Renal cortex interstitium (tissue), 15 donors: Measurements from ENCODE around the gene ULK1. TPM values are rescaled to one million over a fixed set of nuclear protein-coding genes. Genes with fewer than 3 reads are reported as not detected.

Experiments
- DNase-seq, 11 donors: peaks; one replicate each; pipeline ENCODE4 v3.0.0-alpha.2; 2013; ENCODE audit warnings: low read depth in 9 of 11, low spot score in 4 of 11; ENCODE audit errors: extremely low read depth in 1 of 11
- long read RNA-seq, 16 experiments: transcript quantifications; one replicate each; lab custom pipeline, GENCODE V29; 2026
- polyA plus RNA-seq, 3 donors: library from polyadenylated mRNA; unstranded; fragments of 120-200 nt; gene quantifications; one replicate each; pipeline ENCODE4 v1.2.1, GENCODE V29; 2013; ENCODE audit not compliant: insufficient read length in 3 of 3

Gene ULK1
- polyA plus RNA-seq = 10 to 100 TPM; 23.7 to 44.8 (median 37.8) TPM
- long read RNA-seq, donor 1 = 0 reads
- long read RNA-seq, donor 2, partial matches to known transcripts = 17 of 18 reads
- long read RNA-seq, donor 2, other reads (novel, unspliced or antisense) = 0 of 18 reads
- long read RNA-seq, donor 3, partial matches to known transcripts = 0 of 1 reads
- long read RNA-seq, donor 3, other reads (novel, unspliced or antisense) = 0 of 1 reads
- long read RNA-seq, donor 4 = 0 reads
- long read RNA-seq, donor 5 = 0 reads
- long read RNA-seq, donor 6, partial matches to known transcripts = 0 of 2 reads
- long read RNA-seq, donor 6, other reads (novel, unspliced or antisense) = 0 of 2 reads
- long read RNA-seq, donor 7, partial matches to known transcripts = 0 of 1 reads
- long read RNA-seq, donor 7, other reads (novel, unspliced or antisense) = 0 of 1 reads
- long read RNA-seq, donor 8, full-length matches to known transcripts = 5 of 12 reads
- long read RNA-seq, donor 8, partial matches to known transcripts = 7 of 12 reads
- long read RNA-seq, donor 8, other reads (novel, unspliced or antisense) = 0 of 12 reads
- long read RNA-seq, donor 9 = 0 reads
- long read RNA-seq, donor 10, partial matches to known transcripts = 0 of 3 reads
- long read RNA-seq, donor 10, other reads (novel, unspliced or antisense) = 0 of 3 reads
- long read RNA-seq, donor 11, partial matches to known transcripts = 6 of 6 reads
- long read RNA-seq, donor 11, other reads (novel, unspliced or antisense) = 0 of 6 reads
- long read RNA-seq, donor 12, partial matches to known transcripts = 0 of 1 reads
- long read RNA-seq, donor 12, other reads (novel, unspliced or antisense) = 0 of 1 reads
- long read RNA-seq, donor 13 = 0 reads
- long read RNA-seq, donor 14 = 0 reads
- long read RNA-seq, donor 15, partial matches to known transcripts = 22 of 24 reads
- long read RNA-seq, donor 15, other reads (novel, unspliced or antisense) = 0 of 24 reads
- long read RNA-seq, donor 16, full-length matches to known transcripts = 4 of 14 reads
- long read RNA-seq, donor 16, partial matches to known transcripts = 5 of 14 reads
- long read RNA-seq, donor 16, other reads (novel, unspliced or antisense) = 5 of 14 reads

- peak; percentile 61 to 90 (median 84) for DNase-seq
Observed at GRCh38 chr12:131894313-131894860, at the start of gene ULK1. TSS of gene ULK1 (plus strand) at chr12:131894622. CDS start at chr12:131895002, 380 bp downstream.

DNA sequence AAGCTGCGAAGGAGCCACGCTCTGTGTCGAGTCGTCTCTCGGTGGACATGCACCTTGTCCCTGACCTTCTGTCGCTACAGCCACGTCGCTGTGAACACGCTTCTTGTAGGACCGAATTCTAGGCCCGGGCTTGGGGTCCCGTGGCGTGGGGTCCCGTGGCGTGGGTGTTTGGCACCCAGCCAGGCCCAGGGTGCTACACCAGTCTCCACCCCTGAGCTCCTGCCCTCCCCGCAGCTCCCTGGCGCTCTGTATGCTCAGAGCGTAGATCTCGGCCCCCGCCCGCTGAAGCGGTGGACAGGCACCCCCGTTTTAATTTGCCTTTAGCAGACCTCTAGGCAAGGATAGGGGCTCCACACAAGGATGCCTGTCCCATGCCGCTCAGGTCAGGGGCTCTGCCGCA is 49.8 kb upstream of the ULK1 start:
- no peak for DNase-seq

GRCh38 chr12:131845121-131845520 is 49.3 kb upstream of the ULK1 start:
- DNase-seq = no peak

DNA sequence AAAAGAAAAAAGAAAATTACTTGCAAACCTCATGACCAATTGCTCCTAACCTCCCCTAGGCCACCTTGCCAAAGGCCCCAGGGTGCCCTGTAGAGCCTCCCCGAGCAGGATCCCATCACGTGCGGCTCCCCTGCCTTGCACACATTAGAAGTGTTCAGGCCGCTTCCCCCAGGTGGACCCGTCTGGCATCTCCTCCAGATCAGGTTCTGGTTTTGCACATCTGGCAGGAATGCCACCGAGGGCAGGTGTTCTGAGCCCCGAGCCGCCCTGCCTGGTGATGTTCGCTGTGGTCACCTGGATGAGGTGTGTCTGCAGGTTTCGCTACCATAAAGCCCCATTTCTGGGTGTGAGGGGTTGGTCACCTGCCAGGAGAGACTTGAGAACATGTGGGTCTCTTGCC is 47.0 kb upstream of the ULK1 start:
- no peak for DNase-seq

- no peak for DNase-seq
Observed at GRCh38 chr12:131848753-131849152, 45.7 kb upstream of the ULK1 start.

- no peak for DNase-seq
Observed at GRCh38 chr12:131849700-131850553, 44.5 kb upstream of the ULK1 start.

DNA sequence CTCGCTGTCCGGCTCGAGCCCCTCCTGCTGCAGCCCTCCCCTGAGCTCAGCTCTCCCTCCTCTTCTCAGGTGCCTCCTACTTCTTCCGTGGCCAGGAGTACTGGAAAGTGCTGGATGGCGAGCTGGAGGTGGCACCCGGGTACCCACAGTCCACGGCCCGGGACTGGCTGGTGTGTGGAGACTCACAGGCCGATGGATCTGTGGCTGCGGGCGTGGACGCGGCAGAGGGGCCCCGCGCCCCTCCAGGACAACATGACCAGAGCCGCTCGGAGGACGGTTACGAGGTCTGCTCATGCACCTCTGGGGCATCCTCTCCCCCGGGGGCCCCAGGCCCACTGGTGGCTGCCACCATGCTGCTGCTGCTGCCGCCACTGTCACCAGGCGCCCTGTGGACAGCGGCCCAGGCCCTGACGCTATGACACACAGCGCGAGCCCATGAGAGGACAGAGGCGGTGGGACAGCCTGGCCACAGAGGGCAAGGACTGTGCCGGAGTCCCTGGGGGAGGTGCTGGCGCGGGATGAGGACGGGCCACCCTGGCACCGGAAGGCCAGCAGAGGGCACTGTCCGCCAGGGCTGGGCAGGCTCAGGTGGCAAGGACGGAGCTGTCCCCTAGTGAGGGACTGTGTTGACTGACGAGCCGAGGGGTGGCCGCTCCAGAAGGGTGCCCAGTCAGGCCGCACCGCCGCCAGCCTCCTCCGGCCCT is 43.4 kb upstream of the ULK1 start:
- no peak for DNase-seq

- DNase-seq = no peak
Observed at GRCh38 chr12:131851741-131852550, 42.5 kb upstream of the ULK1 start.

GRCh38 chr12:131852551-131853299 is 41.7 kb upstream of the ULK1 start:
- no peak for DNase-seq

- DNase-seq = no peak
Observed at GRCh38 chr12:131853832-131854797, 40.3 kb upstream of the ULK1 start.

DNA sequence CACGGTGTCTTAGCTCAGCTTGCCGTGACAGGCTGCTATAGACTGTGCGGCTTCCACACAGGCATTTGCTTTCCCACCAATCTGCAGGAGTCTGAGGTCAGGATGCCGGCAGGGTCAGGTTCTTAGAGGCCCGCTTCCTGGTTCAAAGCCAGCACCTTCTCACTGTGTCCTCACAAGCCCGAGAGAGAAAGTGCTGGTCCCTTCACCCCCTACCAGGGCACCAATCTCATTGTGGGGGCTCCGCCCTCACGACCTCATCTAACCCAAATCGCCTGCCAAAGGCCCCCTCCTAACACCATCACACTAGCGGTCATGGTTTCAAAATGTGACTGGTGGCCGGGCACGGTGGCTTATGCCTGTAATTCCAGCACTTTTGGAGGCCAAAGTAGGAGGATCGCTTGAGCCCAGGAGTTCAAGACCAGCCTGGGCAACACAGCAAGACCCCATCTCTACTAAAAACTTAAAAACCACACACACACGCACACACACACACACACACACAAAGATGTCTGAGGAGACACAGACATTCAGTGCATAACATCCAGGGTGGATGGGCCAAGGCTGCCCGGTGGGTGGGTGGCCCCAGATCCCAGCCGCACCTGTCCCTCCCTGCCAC is 39.5 kb upstream of the ULK1 start:
- no peak for DNase-seq

DNA sequence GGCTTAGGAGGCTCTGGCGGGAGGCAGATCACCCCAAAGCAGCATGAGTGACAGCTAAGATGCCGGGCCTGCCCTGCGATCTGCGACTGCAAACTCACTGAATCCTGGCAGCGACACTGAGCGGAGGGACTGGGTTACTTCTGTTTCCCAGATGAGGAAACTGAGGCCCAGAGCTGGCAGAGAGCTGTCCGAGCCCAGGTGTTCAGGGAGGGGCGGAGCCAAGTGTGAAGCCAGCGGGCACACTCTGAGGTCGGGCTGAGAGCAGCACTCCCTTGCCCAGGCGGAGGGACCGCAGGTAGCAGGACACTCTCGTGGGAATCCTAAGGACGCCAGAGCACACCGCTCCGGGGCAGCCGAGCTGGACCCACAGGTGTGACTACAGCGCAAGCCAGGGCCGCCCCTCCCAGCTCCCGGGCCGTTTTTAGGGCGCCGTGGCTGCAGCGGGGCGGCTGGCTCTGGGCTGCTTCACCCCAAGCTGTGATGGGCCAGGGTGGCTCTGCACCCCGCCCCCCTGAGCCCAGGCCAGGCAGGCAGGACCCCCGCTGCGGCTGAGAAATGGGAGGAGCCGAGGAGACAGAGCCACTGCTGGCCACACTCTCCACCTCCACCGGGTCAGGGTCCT is 38.8 kb upstream of the ULK1 start:
- DNase-seq = no peak

GRCh38 chr12:131856366-131857097 is 37.9 kb upstream of the ULK1 start:
- DNase-seq = no peak
